Liver (tissue), 3 donors: ENCODE results near the gene TRIM41.

ENCODE experiments used
- EGR1 ChIP-seq, 2 donors: IDR thresholded peaks; 2 replicates each; pipeline ENCODE4 v1.6.1; 2016 to 2018; ENCODE audit warnings: antibody characterized with exemption in 2 of 2, low read depth in 2 of 2
- YY1 ChIP-seq: IDR thresholded peaks from 2 replicates; pipeline ENCODE4 v1.6.1; 2016; ENCODE audit warnings: antibody characterized with exemption, mild to moderate bottlenecking
- TF ChIP-seq, protein P1 (sequence below): fragments of 150-350 bp; IDR thresholded peaks from 2 replicates; pipeline ENCODE4 v1.5.1; 2017; ENCODE audit warnings: improper control_type of control experiment, low read depth, low read length; ENCODE audit not compliant: missing input control
- TF ChIP-seq, protein P2 (sequence below): IDR thresholded peaks from 2 replicates; pipeline ENCODE4 v1.6.1; 2016; ENCODE audit warnings: antibody characterized with exemption
- donor health status: healthy.
- donor health status: healthy.

DNA sequence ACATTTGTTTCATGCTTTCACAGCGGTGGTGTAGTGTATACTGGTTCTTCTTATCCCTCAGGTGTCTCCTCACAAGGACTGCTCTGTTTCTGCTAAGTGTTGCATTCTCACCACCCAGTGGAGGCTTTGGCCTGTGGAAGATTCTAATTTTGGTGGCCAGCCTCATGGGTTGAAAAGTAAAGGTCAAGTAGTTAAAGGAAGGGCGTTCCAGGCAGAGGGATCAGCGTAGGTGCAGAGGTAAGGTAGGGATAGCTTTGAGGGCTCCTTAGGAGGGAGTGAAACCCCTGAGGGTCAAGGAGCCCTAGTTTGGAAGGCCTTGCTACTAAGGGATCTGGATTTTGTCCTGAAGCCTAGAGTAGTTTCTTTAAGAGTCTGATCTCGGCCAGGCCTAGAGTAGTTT lies 25.2 kb downstream of the TRIM41 start:
- no peak for TF ChIP-seq YY1
- TF ChIP-seq, protein P1, sequence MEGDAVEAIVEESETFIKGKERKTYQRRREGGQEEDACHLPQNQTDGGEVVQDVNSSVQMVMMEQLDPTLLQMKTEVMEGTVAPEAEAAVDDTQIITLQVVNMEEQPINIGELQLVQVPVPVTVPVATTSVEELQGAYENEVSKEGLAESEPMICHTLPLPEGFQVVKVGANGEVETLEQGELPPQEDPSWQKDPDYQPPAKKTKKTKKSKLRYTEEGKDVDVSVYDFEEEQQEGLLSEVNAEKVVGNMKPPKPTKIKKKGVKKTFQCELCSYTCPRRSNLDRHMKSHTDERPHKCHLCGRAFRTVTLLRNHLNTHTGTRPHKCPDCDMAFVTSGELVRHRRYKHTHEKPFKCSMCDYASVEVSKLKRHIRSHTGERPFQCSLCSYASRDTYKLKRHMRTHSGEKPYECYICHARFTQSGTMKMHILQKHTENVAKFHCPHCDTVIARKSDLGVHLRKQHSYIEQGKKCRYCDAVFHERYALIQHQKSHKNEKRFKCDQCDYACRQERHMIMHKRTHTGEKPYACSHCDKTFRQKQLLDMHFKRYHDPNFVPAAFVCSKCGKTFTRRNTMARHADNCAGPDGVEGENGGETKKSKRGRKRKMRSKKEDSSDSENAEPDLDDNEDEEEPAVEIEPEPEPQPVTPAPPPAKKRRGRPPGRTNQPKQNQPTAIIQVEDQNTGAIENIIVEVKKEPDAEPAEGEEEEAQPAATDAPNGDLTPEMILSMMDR = no peak
- TF ChIP-seq, protein P2, sequence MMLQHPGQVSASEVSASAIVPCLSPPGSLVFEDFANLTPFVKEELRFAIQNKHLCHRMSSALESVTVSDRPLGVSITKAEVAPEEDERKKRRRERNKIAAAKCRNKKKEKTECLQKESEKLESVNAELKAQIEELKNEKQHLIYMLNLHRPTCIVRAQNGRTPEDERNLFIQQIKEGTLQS = no peak
- TF ChIP-seq EGR1 (IDR thresholded peaks at IDR 0.05; ENCODE audit: low read depth in 2 of 2) = no peak
